Loucy (cell line): ENCODE data around the gene ZCCHC14.
A peak's percentile ranks its signal among the peaks of the same experiment; 100 is the strongest.
"Not testable (repeated sequence)": the region's sequence is repeated elsewhere in the genome, so short reads cannot be mapped to it uniquely, and the experiment has no call there.

Source experiments
- H2AFZ ChIP-seq: fragments of 200-600 bp; sonication (generic); 2 replicates; pipeline ENCODE4 v1.6.0; 2016; ENCODE audit warnings: antibody characterized with exemption, mild to moderate bottlenecking, low read length, moderate library complexity
- H3F3A ChIP-seq: fragments of 200-600 bp; 2 replicates; pipeline ENCODE4 v1.6.0; 2016; ENCODE audit warnings: antibody characterized with exemption, low read depth, mild to moderate bottlenecking
- H3K27me3 ChIP-seq: fragments of 200-600 bp; sonication (generic); 2 replicates; pipeline ENCODE4 v1.6.1; 2014; ENCODE audit warnings: low read length, mild to moderate bottlenecking; ENCODE audit not compliant: insufficient read depth, poor library complexity, severe bottlenecking
- H3K36me3 ChIP-seq: fragments of 200-600 bp; sonication (generic); 2 replicates; pipeline ENCODE4 v1.6.1; 2016; ENCODE audit warnings: low read length; ENCODE audit not compliant: insufficient read depth
- H3K4me1 ChIP-seq: fragments of 200-600 bp; sonication (generic); 2 replicates; pipeline ENCODE4 v1.5.1; 2014; ENCODE audit warnings: low read length, mild to moderate bottlenecking; ENCODE audit not compliant: insufficient read depth, poor library complexity, severe bottlenecking
- H3K4me2 ChIP-seq: fragments of 200-600 bp; sonication (generic); 2 replicates; pipeline ENCODE4 v1.6.0; 2014; ENCODE audit warnings: antibody characterized with exemption, low read length, low read depth, mild to moderate bottlenecking; ENCODE audit not compliant: poor library complexity, severe bottlenecking
- H3K4me3 ChIP-seq: fragments of 200-600 bp; sonication (generic); 2 replicates; pipeline ENCODE4 v1.5.1; 2014; ENCODE audit warnings: low read length, mild to moderate bottlenecking, mixed read lengths; ENCODE audit not compliant: poor library complexity, severe bottlenecking
- H3K79me2 ChIP-seq: fragments of 200-600 bp; sonication (generic); 2 replicates; pipeline ENCODE4 v1.6.1; 2014; ENCODE audit warnings: low read length; ENCODE audit not compliant: insufficient read depth
- H3K9ac ChIP-seq: fragments of 200-600 bp; sonication (generic); 2 replicates; pipeline ENCODE4 v1.6.0; 2014; ENCODE audit warnings: mild to moderate bottlenecking, low read depth, low read length, moderate library complexity; ENCODE audit not compliant: poor library complexity, severe bottlenecking
- H3K9me2 ChIP-seq: fragments of 200-600 bp; sonication (generic); replicated peaks from 2 replicates; pipeline ENCODE4 v1.6.1; 2016; ENCODE audit warnings: low read depth, low read length, mixed read lengths
- H3K9me3 ChIP-seq: fragments of 200-600 bp; sonication (generic); 2 replicates; pipeline ENCODE4 v1.6.1; 2014; ENCODE audit warnings: mild to moderate bottlenecking, antibody characterized with exemption, low read length, low read depth; ENCODE audit not compliant: insufficient read depth
- H4K20me1 ChIP-seq: fragments of 200-600 bp; sonication (generic); 2 replicates; pipeline ENCODE4 v1.6.0; 2014; ENCODE audit warnings: antibody characterized with exemption, low read length, mild to moderate bottlenecking; ENCODE audit not compliant: insufficient read depth, poor library complexity, severe bottlenecking
- EZH2phosphoT487 ChIP-seq: fragments of 200-600 bp; IDR thresholded peaks from 2 replicates; pipeline ENCODE4 v1.6.1; 2018; ENCODE audit warnings: antibody characterized with exemption, mild to moderate bottlenecking, moderate library complexity, borderline replicate concordance
- TF ChIP-seq, protein P1 (sequence below): fragments of 200-600 bp; sonication (generic); conservative IDR thresholded peaks from 2 replicates; pipeline ENCODE4 v1.5.1; 2014; ENCODE audit warnings: mild to moderate bottlenecking, antibody characterized with exemption, low read length

ZCCHC14 gene

GRCh38 chr16:87389245-87389644 lies 103.6 kb downstream of the ZCCHC14 start:
- Histone ChIP-seq H4K20me1 (peaks cover 15% of the 10 kb centered on the region), H3K36me3 (no peaks in the 10 kb centered on the region), H3K9me2 (no peaks in the 10 kb centered on the region), H3K4me3 (peak overlapping the region; percentile 65), H3K79me2 (peaks cover 16% of the 10 kb centered on the region), H3K9ac (peak overlapping the region; percentile 63), H2AFZ (no peak overlapping the region), H3K9me3 (no peaks in the 10 kb centered on the region), H3K4me1 (peaks cover 48% of the 10 kb centered on the region), H3K27me3 (no peaks in the 10 kb centered on the region), H3F3A (peaks cover 4% of the 10 kb centered on the region; the same call in 1 of the 2 replicates), H3K4me2 (peak overlapping the region; percentile 80)
- TF ChIP-seq, protein P1, sequence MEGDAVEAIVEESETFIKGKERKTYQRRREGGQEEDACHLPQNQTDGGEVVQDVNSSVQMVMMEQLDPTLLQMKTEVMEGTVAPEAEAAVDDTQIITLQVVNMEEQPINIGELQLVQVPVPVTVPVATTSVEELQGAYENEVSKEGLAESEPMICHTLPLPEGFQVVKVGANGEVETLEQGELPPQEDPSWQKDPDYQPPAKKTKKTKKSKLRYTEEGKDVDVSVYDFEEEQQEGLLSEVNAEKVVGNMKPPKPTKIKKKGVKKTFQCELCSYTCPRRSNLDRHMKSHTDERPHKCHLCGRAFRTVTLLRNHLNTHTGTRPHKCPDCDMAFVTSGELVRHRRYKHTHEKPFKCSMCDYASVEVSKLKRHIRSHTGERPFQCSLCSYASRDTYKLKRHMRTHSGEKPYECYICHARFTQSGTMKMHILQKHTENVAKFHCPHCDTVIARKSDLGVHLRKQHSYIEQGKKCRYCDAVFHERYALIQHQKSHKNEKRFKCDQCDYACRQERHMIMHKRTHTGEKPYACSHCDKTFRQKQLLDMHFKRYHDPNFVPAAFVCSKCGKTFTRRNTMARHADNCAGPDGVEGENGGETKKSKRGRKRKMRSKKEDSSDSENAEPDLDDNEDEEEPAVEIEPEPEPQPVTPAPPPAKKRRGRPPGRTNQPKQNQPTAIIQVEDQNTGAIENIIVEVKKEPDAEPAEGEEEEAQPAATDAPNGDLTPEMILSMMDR: no peak
- no peak for TF ChIP-seq EZH2phosphoT487

DNA sequence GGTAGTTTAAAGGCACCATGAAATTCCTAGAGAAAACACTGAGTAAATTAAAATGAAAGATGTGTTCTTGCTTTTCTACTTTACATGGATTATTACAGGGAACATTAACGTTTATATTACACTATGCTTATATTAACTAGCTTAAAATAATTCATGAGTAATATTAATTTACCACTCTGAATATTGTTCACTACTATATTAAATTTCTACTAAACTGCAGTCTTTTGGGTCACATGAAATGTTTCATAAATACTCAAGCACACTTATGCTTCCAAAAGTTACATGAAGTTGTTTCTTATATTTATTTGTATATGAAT lies 104.0 kb downstream of the ZCCHC14 start:
- Histone ChIP-seq H3K4me1 (peaks cover 44% of the 10 kb centered on the region), H3K4me3 (peak overlapping the region; percentile 65), H3K9me2 (no peaks in the 10 kb centered on the region), H3K9ac (peak overlapping the region; percentile 63), H3K9me3 (no peaks in the 10 kb centered on the region), H3K27me3 (no peaks in the 10 kb centered on the region), H3K79me2 (peaks cover 12% of the 10 kb centered on the region), H2AFZ (no peak overlapping the region; the same call in 1 of the 2 replicates), H4K20me1 (peaks cover 10% of the 10 kb centered on the region), H3K4me2 (peak overlapping the region; percentile 80), H3K36me3 (no peaks in the 10 kb centered on the region), H3F3A (peaks cover 4% of the 10 kb centered on the region; the same call in 1 of the 2 replicates)
- TF ChIP-seq, protein P1: no peak
- no peak for TF ChIP-seq EZH2phosphoT487

- H3K27me3 ChIP-seq: no peaks in the 10 kb centered on the region
- peak overlapping the region; percentile 63 for H3K9ac ChIP-seq
- peaks cover 6% of the 10 kb centered on the region for H3K79me2 ChIP-seq
- peaks cover 4% of the 10 kb centered on the region for H4K20me1 ChIP-seq
- peak overlapping the region; percentile 65 for H3K4me3 ChIP-seq
- H3K4me1 ChIP-seq: peaks cover 38% of the 10 kb centered on the region
- H3K4me2 ChIP-seq: peak overlapping the region; percentile 80
- H3K36me3 ChIP-seq: no peaks in the 10 kb centered on the region
- H3K9me2 ChIP-seq: no peaks in the 10 kb centered on the region
- TF ChIP-seq, protein P1: no peak
- no peak for TF ChIP-seq EZH2phosphoT487
- peaks cover 4% of the 10 kb centered on the region; the same call in 1 of the 2 replicates for H3F3A ChIP-seq
- H2AFZ ChIP-seq: peak overlapping the region; percentile 59
- H3K9me3 ChIP-seq: no peaks in the 10 kb centered on the region
These were observed 104.6 kb downstream of the ZCCHC14 start for GRCh38 chr16:87387942-87388817.

GRCh38 chr16:87384875-87385167 lies 108.0 kb downstream of the ZCCHC14 start:
- not testable (repeated sequence) for H3K27me3 ChIP-seq, H3K9me3 ChIP-seq, H3F3A ChIP-seq, H3K9me2 ChIP-seq, H3K36me3 ChIP-seq
- Histone ChIP-seq H3K4me2 (peak overlapping the region; percentile 68), H2AFZ (peak overlapping the region; percentile 85), H3K79me2 (peaks cover 31% of the 10 kb centered on the region), H3K4me1 (peaks cover 52% of the 10 kb centered on the region), H3K4me3 (peak overlapping the region; percentile 79), H3K9ac (peak overlapping the region; percentile 82), H4K20me1 (peaks cover 15% of the 10 kb centered on the region)
